IMR-90 (cell line): ENCODE measurements around the gene ADRA2C. TPM values are rescaled to one million over a fixed set of nuclear protein-coding genes. Genes with fewer than 3 reads are reported as not detected.

Experiments used
- ATAC-seq: fragments of 200-7000 bp; cut with Tn5 transposase; 2 replicates; pipeline ENCODE4 v1.9.1; 2020; ENCODE audit warnings: low read depth, mild to moderate bottlenecking, moderate library complexity
- BruUV-seq: library from RNA; stranded (reverse); fragments of 400-500 nt; replicated peaks from 2 replicates; lab custom pipeline; 2021; lab: Mats Ljungman, UMichigan
- CTCF ChIA-PET: fragments of 300-600 bp; formaldehyde crosslinking; extraction: SDS; loops from one replicate; lab custom pipeline; 2021; ENCODE audit warnings: antibody characterized with exemption; lab: Yijun Ruan, JAX
- POLR2A ChIA-PET: fragments of 300-600 bp; sonication (Branson Sonifier 250); formaldehyde crosslinking; loops from one replicate; lab custom pipeline; 2022; ENCODE audit warnings: antibody characterized with exemption; ENCODE audit not compliant: unreplicated experiment; lab: Charles Lee
- DNase-seq: peaks from one replicate; pipeline ENCODE4 v3.0.0; 2013
- H2AFZ ChIP-seq: replicated peaks from 2 replicates; pipeline ENCODE3; 2013; ENCODE audit warnings: low read length, mild to moderate bottlenecking; ENCODE audit not compliant: poor library complexity
- H2AK5ac ChIP-seq: 2 replicates; pipeline ENCODE4 v1.6.1; 2013; ENCODE audit warnings: low read depth, low read length, inconsistent platforms
- H2AK9ac ChIP-seq: replicated peaks from 2 replicates; pipeline ENCODE3; 2013; ENCODE audit warnings: mild to moderate bottlenecking, low read depth, low read length, moderate library complexity; ENCODE audit not compliant: poor library complexity
- H2BK120ac ChIP-seq: 2 replicates; pipeline ENCODE4 v1.6.1; 2013; ENCODE audit warnings: low read depth, low read length, inconsistent platforms
- H2BK15ac ChIP-seq: 3 replicates; pipeline ENCODE4 v1.6.1; 2013; ENCODE audit warnings: low read depth, low read length, inconsistent platforms
- H2BK20ac ChIP-seq: 2 replicates; pipeline ENCODE4 v1.6.1; 2013; ENCODE audit warnings: low read depth, mild to moderate bottlenecking, inconsistent platforms, low read length, moderate library complexity
- H2BK5ac ChIP-seq: 2 replicates; pipeline ENCODE4 v1.6.1; 2013; ENCODE audit warnings: mild to moderate bottlenecking, low read depth, low read length, inconsistent platforms; ENCODE audit not compliant: poor library complexity, severe bottlenecking
- H3K14ac ChIP-seq: replicated peaks from 2 replicates; pipeline ENCODE4 v1.6.1; 2013; ENCODE audit warnings: low read depth, low read length, inconsistent platforms
- H3K18ac ChIP-seq: 2 replicates; pipeline ENCODE4 v1.6.1; 2013; ENCODE audit warnings: low read depth, low read length, control low read depth
- H3K23ac ChIP-seq: 2 replicates; pipeline ENCODE4 v1.6.1; 2013; ENCODE audit warnings: low read depth, low read length, inconsistent platforms
- H3K27ac ChIP-seq: 2 replicates; pipeline ENCODE4 v1.5.1; 2013; ENCODE audit warnings: mild to moderate bottlenecking, control low read depth, low read length; ENCODE audit not compliant: insufficient read depth
- H3K27me3 ChIP-seq: 2 replicates; pipeline ENCODE4 v1.6.1; 2013; ENCODE audit warnings: low read length; ENCODE audit not compliant: control insufficient read depth, insufficient read depth
- H3K36me3 ChIP-seq: 2 replicates; pipeline ENCODE4 v1.6.1; 2013; ENCODE audit warnings: low read length, mixed read lengths; ENCODE audit not compliant: control insufficient read depth, insufficient read depth
- H3K4ac ChIP-seq: 2 replicates; pipeline ENCODE4 v1.6.1; 2013; ENCODE audit warnings: low read depth, low read length, inconsistent platforms
- H3K4me1 ChIP-seq: 2 replicates; pipeline ENCODE4 v1.6.1; 2013; ENCODE audit warnings: low read length, mixed read lengths; ENCODE audit not compliant: control insufficient read depth, insufficient read depth
- H3K4me2 ChIP-seq: 2 replicates; pipeline ENCODE4 v1.6.1; 2013; ENCODE audit warnings: low read depth, mild to moderate bottlenecking, control low read depth, low read length, moderate library complexity
- H3K4me3 ChIP-seq: 2 replicates; pipeline ENCODE4 v1.5.1; 2013; ENCODE audit warnings: low read depth, mild to moderate bottlenecking, control low read depth, low read length, moderate library complexity; ENCODE audit not compliant: insufficient read depth
- H3K56ac ChIP-seq: 2 replicates; pipeline ENCODE4 v1.6.1; 2013; ENCODE audit warnings: low read length, inconsistent platforms; ENCODE audit not compliant: insufficient read depth; ENCODE audit errors: extremely low read depth
- H3K79me1 ChIP-seq, 2 experiments: 2 replicates each; pipeline ENCODE4 v1.6.1; 2013; ENCODE audit warnings: low read length in 2 of 2, inconsistent platforms in 1 of 2, low read depth in 1 of 2
- H3K9ac ChIP-seq: 2 replicates; pipeline ENCODE4 v1.6.1; 2013; ENCODE audit warnings: low read depth, low read length, control low read depth
- H3K9me1 ChIP-seq: 2 replicates; pipeline ENCODE4 v1.6.1; 2013; ENCODE audit warnings: low read length, inconsistent platforms; ENCODE audit not compliant: insufficient read depth
- H3K9me3 ChIP-seq: 2 replicates; pipeline ENCODE4 v1.6.1; 2013; ENCODE audit warnings: low read length; ENCODE audit not compliant: control insufficient read depth, insufficient read depth
- H4K20me1 ChIP-seq: 2 replicates; pipeline ENCODE4 v1.6.1; 2013; ENCODE audit warnings: low read length, inconsistent platforms; ENCODE audit not compliant: insufficient read depth
- H4K5ac ChIP-seq: 2 replicates; pipeline ENCODE4 v1.6.1; 2013; ENCODE audit warnings: mild to moderate bottlenecking, low read depth, low read length, control low read depth
- H4K8ac ChIP-seq, 2 experiments: 2 replicates each; pipeline ENCODE4 v1.6.1; 2013; ENCODE audit warnings: low read depth in 2 of 2, low read length in 2 of 2, control low read depth in 1 of 2, inconsistent platforms in 1 of 2
- H4K91ac ChIP-seq: 2 replicates; pipeline ENCODE4 v1.6.1; 2013; ENCODE audit warnings: low read depth, low read length, inconsistent platforms; ENCODE audit not compliant: insufficient read depth
- BHLHE40 ChIP-seq: fragments of 150-350 bp; IDR thresholded peaks from 2 replicates; pipeline ENCODE4 v1.6.1; 2016; ENCODE audit warnings: mild to moderate bottlenecking, low read depth, low read length
- CEBPB ChIP-seq: IDR thresholded peaks from 2 replicates; pipeline ENCODE4 v1.6.1; 2012; ENCODE audit warnings: low read depth, low read length, improper control_type of control experiment
- CHD1 ChIP-seq: IDR thresholded peaks from 2 replicates; pipeline ENCODE4 v1.6.1; 2012; ENCODE audit warnings: low read depth, low read length, improper control_type of control experiment
- FOS ChIP-seq: fragments of 150-350 bp; IDR thresholded peaks from 2 replicates; pipeline ENCODE4 v1.6.1; 2016; ENCODE audit warnings: low read depth, low read length
- MAFK ChIP-seq: IDR thresholded peaks from 2 replicates; pipeline ENCODE4 v1.6.1; 2012; ENCODE audit warnings: low read depth, low read length, improper control_type of control experiment
- MAZ ChIP-seq: IDR thresholded peaks from 2 replicates; pipeline ENCODE4 v1.6.1; 2012; ENCODE audit warnings: low read depth, mild to moderate bottlenecking, low read length, improper control_type of control experiment, moderate library complexity, borderline replicate concordance
- MXI1 ChIP-seq: IDR thresholded peaks from 2 replicates; pipeline ENCODE4 v1.6.1; 2012; ENCODE audit warnings: low read depth, mild to moderate bottlenecking, low read length, moderate library complexity, borderline replicate concordance
- NFE2L2 ChIP-seq: fragments of 150-350 bp; IDR thresholded peaks from 2 replicates; pipeline ENCODE4 v1.6.1; 2016; ENCODE audit warnings: low read depth, mild to moderate bottlenecking, low read length
- POLR2A ChIP-seq: IDR thresholded peaks from 2 replicates; pipeline ENCODE4 v1.6.1; 2012; ENCODE audit warnings: mild to moderate bottlenecking, low read depth, low read length
- RAD21 ChIP-seq: IDR thresholded peaks from 2 replicates; pipeline ENCODE4 v1.6.1; 2012; ENCODE audit warnings: low read length, improper control_type of control experiment
- RCOR1 ChIP-seq: IDR thresholded peaks from 2 replicates; pipeline ENCODE4 v1.6.1; 2012; ENCODE audit warnings: mild to moderate bottlenecking, low read length, improper control_type of control experiment; ENCODE audit not compliant: insufficient replicate concordance
- RFX5 ChIP-seq: IDR thresholded peaks from 2 replicates; pipeline ENCODE4 v1.8.0; 2012; ENCODE audit warnings: low read depth, mild to moderate bottlenecking, low read length, moderate library complexity
- SMC3 ChIP-seq: fragments of 150-350 bp; IDR thresholded peaks from 2 replicates; pipeline ENCODE4 v1.6.1; 2016; ENCODE audit warnings: low read depth, mild to moderate bottlenecking, antibody characterized with exemption, low read length, moderate library complexity
- USF2 ChIP-seq: fragments of 150-350 bp; IDR thresholded peaks from 2 replicates; pipeline ENCODE4 v1.6.1; 2017; ENCODE audit warnings: mild to moderate bottlenecking, antibody characterized with exemption, low read length, low read depth
- WGBS, 2 experiments: methylation state at CpG; one replicate each; pipeline versions ENCODE4 v1.1.5 to v1.1.7; 2013; ENCODE audit warnings: missing lambda C conversion rate in 2 of 2; ENCODE audit not compliant: insufficient read length in 1 of 2; ENCODE audit errors: extremely low coverage in 2 of 2; 5-methylcytosine and 5-hydroxymethylcytosine counted together
- dilution Hi-C: fragments of 300-500 bp; cut with HindIII; formaldehyde crosslinking; loops from one replicate; pipeline ENCODE4 v1.14.3; 2018; ENCODE audit warnings: low sequenced_read_pairs; ENCODE audit not compliant: unreplicated experiment
- in situ Hi-C: fragments of 300-500 bp; cut with MboI; formaldehyde crosslinking; loops from 3 replicates; pipeline ENCODE4 v1.14.3; 2019; ENCODE audit warnings: low sequenced_read_pairs, inconsistent platforms, mixed read lengths
- intact Hi-C: fragments of 100-400 bp; cut with micrococcal nuclease; formaldehyde crosslinking; loops from 2 replicates; pipeline ENCODE4 v1.10.0; 2022
- polyA plus RNA-seq, 3 experiments: library from polyadenylated mRNA; depleted of rRNA; stranded (reverse); fragments of >200 nt; gene quantifications; 2 replicates each; pipeline ENCODE4 v1.2.3, GENCODE V29; 2012; ENCODE audit warnings: low replicate concordance in 1 of 3
- total RNA-seq: library from RNA; depleted of rRNA; stranded (reverse); fragments of >200 nt; gene quantifications from 2 replicates; pipeline ENCODE4 v1.2.3, GENCODE V29; 2012
- TF ChIP-seq, protein P1 (sequence below): fragments of 150-350 bp; IDR thresholded peaks from 2 replicates; pipeline ENCODE4 v1.6.1; 2016; ENCODE audit warnings: low read depth, mild to moderate bottlenecking, low read length, moderate library complexity, borderline replicate concordance

Gene ADRA2C
- total and polyA plus RNA-seq, 2 of the 4 experiments (the other 2 are of a cell fraction): under 0.01 to 0.14 TPM

DNA sequence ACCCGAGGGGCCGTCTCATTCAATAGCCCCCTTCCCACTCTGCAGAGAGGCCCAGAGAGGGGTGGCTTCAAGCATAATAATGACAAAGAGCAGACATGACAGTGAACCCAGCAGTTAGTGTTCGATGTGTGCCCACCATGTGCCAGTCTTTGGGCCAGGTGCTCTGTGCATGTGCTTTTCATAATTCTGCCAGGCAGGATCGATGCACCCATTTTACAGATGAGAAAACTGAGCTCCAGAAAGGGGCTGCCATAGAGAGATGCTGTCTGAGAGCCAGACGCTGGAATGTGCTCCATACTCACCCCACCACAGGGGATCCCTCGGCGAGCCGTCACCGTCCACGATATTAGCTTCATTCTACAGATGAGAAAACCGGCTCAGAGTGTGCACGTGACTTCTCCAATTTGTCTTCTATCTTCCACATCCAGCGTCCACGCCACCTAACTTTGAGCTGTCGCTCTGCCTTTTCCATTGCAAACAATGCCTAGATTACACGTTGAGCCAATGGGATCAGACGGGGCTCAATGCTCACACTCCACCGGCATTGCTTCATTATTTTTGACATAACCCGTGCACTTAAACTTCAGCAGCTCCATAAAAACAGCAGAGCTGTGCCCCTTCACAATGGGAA is 8.2 kb downstream of the ADRA2C start:
- H3K9me3 ChIP-seq: no peaks in the 10 kb centered on the region
- H3K4me1 ChIP-seq: no peaks in the 10 kb centered on the region
- WGBS, 2 experiments: 59% methylated on average over 10 of the region's 19 CpGs; no CpG with 5 or more reads in 1 of the 2 experiments
- H3K23ac ChIP-seq: no peak overlapping the region
- H3K27ac ChIP-seq: no peak overlapping the region
- no peak overlapping the region for H4K91ac ChIP-seq
- no peak overlapping the region for H2BK15ac ChIP-seq
- intact Hi-C loops (no loop called here), dilution Hi-C loops (no loop called here), in situ Hi-C loops (loop anchor here (10.0 kb wide), 1 partner anchor 170 kb away; no protein-coding TSS in a partner anchor)
- no peaks in the 10 kb centered on the region for H3K36me3 ChIP-seq
- TF ChIP-seq MAFK (no peak), RAD21 (no peak), MAZ (no peak), USF2 (no peak), RFX5 (no peak), CEBPB (no peak), BHLHE40 (no peak), SMC3 (no peak), FOS (no peak), RCOR1 (no peak), MXI1 (no peak), POLR2A (no peak), CHD1 (no peak), NFE2L2 (no peak)
- TF ChIP-seq, protein P1, sequence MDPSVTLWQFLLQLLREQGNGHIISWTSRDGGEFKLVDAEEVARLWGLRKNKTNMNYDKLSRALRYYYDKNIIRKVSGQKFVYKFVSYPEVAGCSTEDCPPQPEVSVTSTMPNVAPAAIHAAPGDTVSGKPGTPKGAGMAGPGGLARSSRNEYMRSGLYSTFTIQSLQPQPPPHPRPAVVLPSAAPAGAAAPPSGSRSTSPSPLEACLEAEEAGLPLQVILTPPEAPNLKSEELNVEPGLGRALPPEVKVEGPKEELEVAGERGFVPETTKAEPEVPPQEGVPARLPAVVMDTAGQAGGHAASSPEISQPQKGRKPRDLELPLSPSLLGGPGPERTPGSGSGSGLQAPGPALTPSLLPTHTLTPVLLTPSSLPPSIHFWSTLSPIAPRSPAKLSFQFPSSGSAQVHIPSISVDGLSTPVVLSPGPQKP: no peak
- no peak overlapping the region for H3K14ac ChIP-seq
- no peak overlapping the region for H3K4me2 ChIP-seq
- H4K5ac ChIP-seq: no peak overlapping the region
- CTCF ChIA-PET: no interaction called here
- H2AK9ac ChIP-seq: no peak overlapping the region
- no peak overlapping the region for H3K4ac ChIP-seq
- BruUV-seq: no TSS peak
- H2BK20ac ChIP-seq: no peak overlapping the region
- H2AK5ac ChIP-seq: no peak overlapping the region
- H3K18ac ChIP-seq: no peak overlapping the region
- H3K4me3 ChIP-seq: no peak overlapping the region
- DNase-seq (no peak), ATAC-seq (no peak)
- no peak overlapping the region for H4K8ac ChIP-seq
- peaks cover 56% of the 10 kb centered on the region for H3K27me3 ChIP-seq
- POLR2A ChIA-PET: no interaction called here
- no peaks in the 10 kb centered on the region for H3K9me1 ChIP-seq
- H2AFZ ChIP-seq: no peak overlapping the region
- H4K20me1 ChIP-seq: no peaks in the 10 kb centered on the region
- no peak overlapping the region for H2BK5ac ChIP-seq
- no peak overlapping the region for H3K9ac ChIP-seq
- no peaks in the 10 kb centered on the region for H3K79me1 ChIP-seq
- no peak overlapping the region for H2BK120ac ChIP-seq
- no peak overlapping the region for H3K56ac ChIP-seq
